Esophagus muscularis mucosa (tissue), 4 donors: ENCODE data around the gene TP63. TPM values are rescaled to one million over a fixed set of nuclear protein-coding genes. Genes with fewer than 3 reads are reported as not detected.
"Not testable (repeated sequence)": the region's sequence is repeated elsewhere in the genome, so short reads cannot be mapped to it uniquely, and the experiment has no call there.

ENCODE experiments used
- DNase-seq: peaks from one replicate; pipeline ENCODE4 v3.0.0-alpha.2; 2017; ENCODE audit errors: extremely low spot score
- H3K27ac ChIP-seq, 4 donors: fragments of 200-600 bp; sonication (generic); replicated peaks in 1 of 4; 1 replicate in 3 of 4; 2 replicates in 1 of 4; pipeline ENCODE4 v1.5.1; 2016 to 2019; ENCODE audit warnings: mild to moderate bottlenecking in 1 of 4
- H3K27me3 ChIP-seq, 4 donors: fragments of 200-600 bp; sonication (generic); one replicate each; pipeline versions ENCODE4 v1.5.1 to v1.6.0; 2016 to 2019
- H3K36me3 ChIP-seq, 4 donors: fragments of 200-600 bp; sonication (generic); one replicate each; pipeline ENCODE4 v1.5.1; 2016 to 2019
- H3K4me1 ChIP-seq, 4 donors: fragments of 200-600 bp; sonication (generic); one replicate each; pipeline ENCODE4 v1.5.1; 2016 to 2019
- H3K4me3 ChIP-seq, 4 donors: fragments of 200-600 bp; sonication (generic); 1 replicate in 2 of 4; 2 replicates in 2 of 4; pipeline ENCODE4 v1.5.1; 2016 to 2019; ENCODE audit warnings: mild to moderate bottlenecking in 4 of 4, moderate library complexity in 1 of 4
- H3K9me3 ChIP-seq, 4 donors: fragments of 200-600 bp; sonication (generic); 1 replicate in 3 of 4; 2 replicates in 1 of 4; pipeline ENCODE4 v1.5.1; 2016 to 2019
- EP300 ChIP-seq: sonication (generic); formaldehyde crosslinking; IDR thresholded peaks from one replicate; pipeline ENCODE4 v1.6.1; 2017; ENCODE audit warnings: antibody characterized with exemption
- POLR2A ChIP-seq: fragments of 450-650 bp; IDR thresholded peaks from one replicate; pipeline ENCODE4 v1.6.1; 2017; ENCODE audit warnings: antibody characterized with exemption, moderate library complexity, mild to moderate bottlenecking, low read depth
- POLR2AphosphoS5 ChIP-seq, 2 donors: sonication (generic); formaldehyde crosslinking; IDR thresholded peaks; one replicate each; pipeline ENCODE4 v1.6.1; 2017; ENCODE audit warnings: antibody characterized with exemption in 2 of 2
- WGBS: methylation state at CpG from one replicate; pipeline ENCODE4 v1.1.5; 2018; 5-methylcytosine and 5-hydroxymethylcytosine counted together
- intact Hi-C: fragments of 100-400 bp; cut with DNase I; formaldehyde crosslinking; loops from one replicate; pipeline ENCODE4 v1.15.1; 2023
- total RNA-seq, 4 donors: library from RNA; depleted of rRNA; stranded (reverse); fragments of >200 nt; gene quantifications; one replicate each; pipeline versions ENCODE4 v1.1.0 to v1.2.1, GENCODE V29; 2016
- TF ChIP-seq, protein P1 (sequence below), 3 experiments: fragments of 200-600 bp in 2 of 3; fragments of 450-650 bp in 1 of 3; sonication (generic) in 2 of 3; IDR thresholded peaks; one replicate each; pipeline ENCODE4 v1.5.1; 2017 to 2019; ENCODE audit warnings: antibody characterized with exemption in 3 of 3, mild to moderate bottlenecking in 2 of 3, moderate library complexity in 1 of 3

TP63 gene
- total RNA-seq, 4 donors from 2014 or later, result under 0.01 to 0.34 (median 0.21) TPM

DNA sequence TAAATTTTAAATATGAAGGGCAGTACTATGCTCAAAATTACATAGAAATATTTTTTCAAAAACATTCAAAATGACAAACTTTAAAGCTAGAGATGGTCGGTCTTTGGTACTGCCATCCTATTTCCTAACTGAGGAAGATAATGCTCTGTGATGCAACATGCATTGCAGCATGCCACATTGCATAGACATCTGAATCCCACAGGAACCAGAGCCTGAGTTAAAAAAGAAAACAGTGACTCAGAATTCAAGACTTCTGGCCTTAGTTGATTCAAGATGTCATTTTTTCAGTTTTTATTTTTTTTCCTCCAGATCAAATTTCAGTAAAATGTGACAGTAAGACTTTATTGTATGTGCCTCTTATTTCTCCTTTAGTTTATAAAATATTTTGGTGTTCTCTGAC, 33.1 kb downstream of the TP63 start:
- no peak overlapping the region for H3K27ac ChIP-seq
- no peaks in the 10 kb centered on the region for H3K9me3 ChIP-seq
- TF ChIP-seq POLR2AphosphoS5 (IDR thresholded peaks at IDR 0.05) (no peak), POLR2A (no peak), EP300 (no peak)
- TF ChIP-seq, protein P1, sequence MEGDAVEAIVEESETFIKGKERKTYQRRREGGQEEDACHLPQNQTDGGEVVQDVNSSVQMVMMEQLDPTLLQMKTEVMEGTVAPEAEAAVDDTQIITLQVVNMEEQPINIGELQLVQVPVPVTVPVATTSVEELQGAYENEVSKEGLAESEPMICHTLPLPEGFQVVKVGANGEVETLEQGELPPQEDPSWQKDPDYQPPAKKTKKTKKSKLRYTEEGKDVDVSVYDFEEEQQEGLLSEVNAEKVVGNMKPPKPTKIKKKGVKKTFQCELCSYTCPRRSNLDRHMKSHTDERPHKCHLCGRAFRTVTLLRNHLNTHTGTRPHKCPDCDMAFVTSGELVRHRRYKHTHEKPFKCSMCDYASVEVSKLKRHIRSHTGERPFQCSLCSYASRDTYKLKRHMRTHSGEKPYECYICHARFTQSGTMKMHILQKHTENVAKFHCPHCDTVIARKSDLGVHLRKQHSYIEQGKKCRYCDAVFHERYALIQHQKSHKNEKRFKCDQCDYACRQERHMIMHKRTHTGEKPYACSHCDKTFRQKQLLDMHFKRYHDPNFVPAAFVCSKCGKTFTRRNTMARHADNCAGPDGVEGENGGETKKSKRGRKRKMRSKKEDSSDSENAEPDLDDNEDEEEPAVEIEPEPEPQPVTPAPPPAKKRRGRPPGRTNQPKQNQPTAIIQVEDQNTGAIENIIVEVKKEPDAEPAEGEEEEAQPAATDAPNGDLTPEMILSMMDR (IDR thresholded peaks at IDR 0.05), result no peak
- WGBS, result 72% methylated on average over 1 of the region's 1 CpG
- no peak overlapping the region for H3K4me3 ChIP-seq
- no peaks in the 10 kb centered on the region for H3K36me3 ChIP-seq
- no peaks in the 10 kb centered on the region for H3K4me1 ChIP-seq
- intact Hi-C loops, result no loop called here
- H3K27me3 ChIP-seq, result no peaks in the 10 kb centered on the region
- no peak for DNase-seq

DNA sequence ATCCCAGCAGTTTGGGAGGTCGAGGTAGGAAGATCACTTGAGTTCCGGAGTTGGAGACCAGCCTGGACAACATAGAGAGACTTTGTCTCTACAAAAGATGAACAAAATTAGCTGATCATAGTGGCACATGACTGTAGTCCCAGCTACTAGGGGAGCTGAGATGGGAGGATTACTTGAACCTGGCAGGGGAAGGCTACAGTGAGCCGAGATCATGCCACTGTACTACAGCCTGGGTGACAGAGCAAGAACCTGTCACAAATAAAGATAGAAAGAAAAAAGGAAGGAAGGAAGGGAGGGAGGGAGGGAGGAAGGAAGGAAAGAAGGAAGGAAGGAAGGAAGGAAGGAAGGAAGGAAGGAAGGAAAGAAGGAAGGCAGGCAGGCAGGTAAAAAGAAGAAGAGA, 41.2 kb downstream of the TP63 start:
- DNase-seq, H3K27me3 ChIP-seq, H3K27ac ChIP-seq, H3K36me3 ChIP-seq, intact Hi-C loops, H3K9me3 ChIP-seq, H3K4me3 ChIP-seq, H3K4me1 ChIP-seq: not testable (repeated sequence)
- WGBS, result 90% methylated on average over 3 of the region's 3 CpGs

DNA sequence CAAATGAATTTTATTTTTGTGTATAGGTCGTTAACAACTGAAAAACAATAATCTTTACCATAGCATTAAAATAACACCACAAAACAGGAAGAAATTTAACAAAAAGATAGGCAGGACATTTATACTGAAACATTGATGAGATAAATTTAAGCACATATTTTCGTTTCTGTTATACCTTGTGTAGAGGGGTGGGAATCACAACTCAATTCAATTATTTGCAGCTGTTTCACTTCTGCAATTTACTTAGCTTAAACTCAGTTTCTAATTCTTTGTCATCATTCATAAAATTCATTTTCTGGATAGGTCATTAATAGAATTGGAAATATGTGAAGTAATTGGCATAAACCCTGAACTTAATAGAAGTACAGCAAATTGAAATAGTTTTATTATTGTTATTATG, 42.3 kb downstream of the TP63 start:
- H3K4me1 ChIP-seq, result no peaks in the 10 kb centered on the region
- H3K27ac ChIP-seq, result no peak overlapping the region
- 62% methylated on average over 2 of the region's 2 CpGs for WGBS
- intact Hi-C loops, result no loop called here
- no peaks in the 10 kb centered on the region for H3K36me3 ChIP-seq
- no peak overlapping the region for H3K4me3 ChIP-seq
- DNase-seq, result no peak
- no peaks in the 10 kb centered on the region for H3K9me3 ChIP-seq
- no peaks in the 10 kb centered on the region for H3K27me3 ChIP-seq
- TF ChIP-seq, protein P1 (IDR thresholded peaks at IDR 0.05), result no peak
- no peak for TF ChIP-seq POLR2A
- TF ChIP-seq EP300, result no peak
- TF ChIP-seq POLR2AphosphoS5 (IDR thresholded peaks at IDR 0.05), result no peak

DNA sequence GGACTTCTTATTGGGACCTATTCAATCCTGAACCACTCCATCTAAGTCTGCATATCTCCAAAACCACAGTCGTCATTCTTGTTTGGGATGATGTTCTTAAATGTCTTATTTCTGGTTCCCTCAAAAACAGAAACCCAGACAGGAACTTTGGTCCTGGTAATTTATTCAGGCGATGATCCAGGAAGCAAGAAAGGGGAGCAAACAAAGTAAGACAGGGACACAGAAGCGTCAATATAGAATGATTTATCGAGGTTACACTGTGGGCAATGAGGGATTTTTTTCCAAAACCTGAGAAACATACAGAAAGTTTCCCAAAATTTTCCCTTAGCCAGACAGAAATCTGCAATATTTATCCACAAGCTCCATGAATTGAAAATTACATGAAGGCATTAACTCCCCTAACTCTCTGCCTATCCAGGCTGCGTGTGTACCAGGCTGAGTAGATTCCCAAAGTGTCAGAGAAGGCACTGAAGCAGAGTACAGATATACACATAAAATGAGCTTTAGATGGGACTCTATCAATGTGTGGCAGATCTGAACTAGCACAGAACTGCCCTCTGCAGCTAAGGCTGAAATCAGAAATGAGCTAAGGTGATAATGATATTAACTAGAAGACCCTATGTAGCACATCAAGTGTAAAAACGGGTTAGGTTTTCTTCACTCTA, 43.2 kb downstream of the TP63 start:
- WGBS, result 81% methylated on average over 6 of the region's 6 CpGs
- Histone ChIP-seq H3K9me3 (no peaks in the 10 kb centered on the region), H3K4me1 (no peaks in the 10 kb centered on the region), H3K27me3 (no peaks in the 10 kb centered on the region), H3K27ac (no peak overlapping the region), H3K4me3 (no peak overlapping the region), H3K36me3 (no peaks in the 10 kb centered on the region)
- TF ChIP-seq, protein P1 (IDR thresholded peaks at IDR 0.05), result no peak
- no peak for TF ChIP-seq EP300
- intact Hi-C loops, result no loop called here
- no peak for DNase-seq

DNA sequence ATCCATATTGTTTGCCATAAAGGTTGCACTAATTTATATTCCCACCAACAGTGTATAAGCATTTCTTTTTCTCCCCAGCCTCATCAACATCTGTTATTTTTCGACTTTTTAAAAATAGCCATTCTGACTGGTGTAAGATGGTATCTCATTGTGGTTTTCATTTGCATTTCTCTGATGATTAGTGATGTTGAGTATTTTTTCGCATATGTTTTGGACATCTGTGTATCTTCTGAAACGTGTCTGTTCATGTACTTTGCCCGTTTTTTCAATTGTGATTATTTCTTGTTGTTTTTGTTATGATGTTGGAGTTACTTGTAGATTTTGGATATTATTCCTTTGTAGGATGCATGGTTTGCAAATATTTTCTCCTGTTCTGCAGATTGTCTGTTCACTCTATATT, 46.5 kb downstream of the TP63 start:
- 84% methylated on average over 4 of the region's 4 CpGs for WGBS
- H3K36me3 ChIP-seq, result no peaks in the 10 kb centered on the region
- H3K4me3 ChIP-seq, result no peak overlapping the region

More for the DNA sequence above, 46.5 kb downstream of the TP63 start:
- TF ChIP-seq POLR2A, result no peak
- no peak for TF ChIP-seq POLR2AphosphoS5 (IDR thresholded peaks at IDR 0.05)
- no peak for TF ChIP-seq EP300
- TF ChIP-seq, protein P1 (IDR thresholded peaks at IDR 0.05), result no peak
- Histone ChIP-seq H3K27me3 (no peaks in the 10 kb centered on the region), H3K27ac (no peak overlapping the region), H3K9me3 (no peaks in the 10 kb centered on the region), H3K4me1 (no peaks in the 10 kb centered on the region)
- intact Hi-C loops, result no loop called here
- DNase-seq, result no peak
